HG02973 (cell line): ENCODE results near the gene PIK3AP1.
"Not testable (repeated sequence)": the region's sequence is repeated elsewhere in the genome, so short reads cannot be mapped to it uniquely, and the experiment has no call there.

ENCODE experiments used
- ATAC-seq: cut with Tn5 transposase; IDR thresholded peaks from one replicate; pipeline ENCODE4 v1.9.1; 2021; ENCODE audit warnings: moderate library complexity; ENCODE audit not compliant: unreplicated experiment

Gene PIK3AP1

DNA sequence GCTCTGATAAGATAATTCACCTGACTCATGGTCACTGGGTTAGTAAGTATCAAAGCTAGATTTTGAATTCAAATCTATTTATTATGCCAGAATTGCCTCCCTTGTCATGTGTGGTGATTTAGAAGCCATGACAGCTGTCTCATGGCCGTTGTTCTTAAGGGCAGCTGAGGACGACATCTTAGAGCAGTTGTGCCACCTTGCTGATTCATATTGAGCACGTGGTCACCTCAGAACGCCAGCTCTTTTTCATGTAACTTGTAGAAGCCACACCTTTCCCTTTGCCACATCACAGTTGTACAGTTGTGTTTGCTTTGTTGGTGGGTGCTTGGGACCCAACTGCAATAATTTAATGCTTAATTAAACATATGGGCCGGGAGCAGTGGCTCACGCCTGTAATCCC lies 4.3 kb upstream of the PIK3AP1 start:
- ATAC-seq, result no peak

GRCh38 chr10:96721207-96721572 lies 876 bp upstream of the PIK3AP1 start:
- no peak for ATAC-seq

DNA sequence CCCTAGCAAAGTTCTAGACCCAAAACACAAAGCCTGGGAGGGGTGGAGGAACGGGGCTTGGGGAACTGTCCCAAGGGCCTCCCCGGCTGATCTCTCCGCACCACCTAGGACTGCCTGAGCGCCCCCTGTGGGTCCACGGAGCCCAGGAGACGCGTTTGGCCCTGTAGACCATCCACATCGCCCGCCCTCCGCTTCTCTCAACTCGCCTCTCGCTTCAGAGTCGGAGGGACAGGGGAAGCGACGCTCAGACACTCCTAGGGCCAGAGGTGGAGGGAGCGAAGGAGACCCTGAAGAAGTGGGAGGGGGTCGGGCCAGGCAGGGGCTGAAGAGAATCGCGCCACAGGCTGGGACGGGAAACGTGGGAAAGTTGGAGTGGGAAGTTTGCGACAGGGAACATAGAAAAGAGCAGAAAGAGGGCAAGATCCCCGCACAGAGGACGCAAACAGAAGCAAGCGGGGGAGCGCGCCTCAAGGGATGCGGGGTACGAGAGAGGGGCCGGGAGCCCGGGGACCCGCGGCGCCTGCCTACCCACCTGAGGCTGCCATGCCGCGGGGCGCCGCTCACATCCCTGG lies 378 bp downstream of the PIK3AP1 start:
- ATAC-seq, result peak; percentile 53

- ATAC-seq, result no peak
Observed at GRCh38 chr10:96719200-96719599, 1.1 kb downstream of the PIK3AP1 start.

DNA sequence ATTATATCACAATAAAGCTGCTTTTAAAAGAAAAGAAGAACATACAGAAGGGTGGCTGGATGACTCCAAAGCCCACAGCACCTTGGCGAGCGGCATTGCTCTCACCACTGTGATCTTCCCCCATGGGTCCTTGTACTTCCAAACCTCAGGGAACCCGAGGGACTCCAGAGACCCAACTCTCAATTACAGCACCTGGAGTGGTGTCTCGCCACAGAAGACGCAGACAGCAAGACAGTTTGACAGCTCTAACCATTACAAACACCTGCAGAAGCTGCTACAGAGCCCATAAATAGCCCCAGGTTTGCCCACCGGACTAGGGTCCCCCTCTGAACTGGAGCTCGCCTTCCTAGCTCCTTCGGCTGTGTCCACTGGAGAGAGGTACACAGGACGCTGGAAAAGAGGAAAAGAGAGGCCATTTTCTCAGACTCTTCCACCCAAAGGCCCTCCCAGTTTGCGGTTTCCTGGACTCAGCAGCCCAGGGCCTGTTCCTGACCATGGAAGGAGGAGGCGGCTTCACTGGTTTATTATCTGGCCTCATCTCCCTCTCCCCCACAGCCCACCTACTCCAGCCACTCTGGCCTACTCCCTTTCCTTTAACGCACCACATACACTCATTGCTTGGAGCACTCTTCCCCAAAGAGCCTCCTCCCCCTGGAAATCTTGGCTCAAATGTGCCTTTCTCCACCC lies 1.9 kb downstream of the PIK3AP1 start:
- no peak for ATAC-seq

DNA sequence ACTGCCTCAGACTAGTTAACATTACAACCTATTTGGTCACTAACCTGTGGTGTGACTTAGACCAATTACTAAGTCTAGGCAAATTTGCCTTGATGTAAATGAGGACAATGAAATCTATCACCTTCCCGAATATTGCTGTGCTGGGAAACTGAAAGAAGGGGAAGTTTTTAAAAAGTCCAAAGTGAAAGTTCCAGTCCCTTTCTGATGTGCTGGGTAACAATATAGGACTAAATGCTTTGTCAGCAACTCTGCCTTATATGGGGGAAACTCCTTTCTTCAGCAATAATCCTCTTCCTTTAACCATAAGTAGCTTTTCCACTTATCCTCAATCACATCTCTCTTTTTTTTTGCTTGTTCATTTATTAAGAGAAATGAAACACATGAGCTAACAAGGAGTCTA lies 3.9 kb downstream of the PIK3AP1 start:
- ATAC-seq, result no peak

DNA sequence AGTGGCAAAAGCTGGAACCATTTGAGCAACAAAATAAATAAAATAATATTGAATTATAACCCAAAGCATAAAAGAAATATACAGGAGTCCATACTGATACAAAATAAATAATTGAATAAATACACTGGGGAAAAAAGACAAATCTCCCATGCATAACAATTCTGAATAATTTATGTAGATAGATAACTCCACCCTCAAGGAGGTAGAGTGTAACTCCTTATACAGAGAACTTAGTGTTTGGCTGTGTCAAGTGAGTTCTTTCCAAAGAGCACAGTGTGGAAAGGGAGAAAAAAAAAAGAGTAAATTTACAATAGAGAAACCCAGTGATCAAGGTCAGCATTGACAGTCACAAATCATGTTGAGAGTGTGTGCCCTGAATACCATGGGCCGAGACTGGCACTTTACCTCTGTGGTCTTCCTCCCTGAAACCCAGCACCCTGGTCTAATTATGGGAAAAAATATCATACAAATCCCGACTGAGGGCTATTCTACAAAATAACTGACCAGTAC lies 5.5 kb downstream of the PIK3AP1 start:
- ATAC-seq, result no peak

GRCh38 chr10:96714031-96714590 lies 6.2 kb downstream of the PIK3AP1 start:
- no peak for ATAC-seq

DNA sequence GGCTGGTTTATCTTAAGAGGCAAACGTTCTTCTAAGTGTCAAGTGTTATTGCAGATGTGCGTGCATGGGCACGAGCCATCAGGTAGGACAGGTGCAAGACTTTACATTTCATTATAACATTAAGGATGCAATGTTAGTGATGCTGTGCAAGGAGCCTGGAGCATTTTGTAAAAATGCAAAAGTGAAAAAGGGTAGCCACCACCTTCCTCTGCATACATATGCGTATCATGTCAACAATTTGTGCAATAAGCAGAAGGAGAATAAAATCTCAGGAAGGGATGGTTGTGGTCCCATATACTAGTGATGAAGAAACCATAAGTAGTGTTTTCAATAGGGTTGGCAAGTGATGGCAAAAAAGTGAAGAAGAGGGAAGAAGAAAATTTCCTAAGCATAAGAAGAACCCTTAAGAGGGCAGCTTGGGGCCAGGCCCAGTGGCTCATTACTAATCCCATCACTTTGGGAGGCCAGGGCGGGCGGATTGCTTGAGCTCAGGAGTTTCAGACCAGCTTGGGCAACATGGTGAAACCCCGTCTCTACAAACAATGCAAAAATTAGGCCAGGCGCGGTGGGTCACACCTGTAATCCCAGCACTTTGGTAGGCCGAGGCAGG lies 7.5 kb downstream of the PIK3AP1 start:
- ATAC-seq, result no peak

DNA sequence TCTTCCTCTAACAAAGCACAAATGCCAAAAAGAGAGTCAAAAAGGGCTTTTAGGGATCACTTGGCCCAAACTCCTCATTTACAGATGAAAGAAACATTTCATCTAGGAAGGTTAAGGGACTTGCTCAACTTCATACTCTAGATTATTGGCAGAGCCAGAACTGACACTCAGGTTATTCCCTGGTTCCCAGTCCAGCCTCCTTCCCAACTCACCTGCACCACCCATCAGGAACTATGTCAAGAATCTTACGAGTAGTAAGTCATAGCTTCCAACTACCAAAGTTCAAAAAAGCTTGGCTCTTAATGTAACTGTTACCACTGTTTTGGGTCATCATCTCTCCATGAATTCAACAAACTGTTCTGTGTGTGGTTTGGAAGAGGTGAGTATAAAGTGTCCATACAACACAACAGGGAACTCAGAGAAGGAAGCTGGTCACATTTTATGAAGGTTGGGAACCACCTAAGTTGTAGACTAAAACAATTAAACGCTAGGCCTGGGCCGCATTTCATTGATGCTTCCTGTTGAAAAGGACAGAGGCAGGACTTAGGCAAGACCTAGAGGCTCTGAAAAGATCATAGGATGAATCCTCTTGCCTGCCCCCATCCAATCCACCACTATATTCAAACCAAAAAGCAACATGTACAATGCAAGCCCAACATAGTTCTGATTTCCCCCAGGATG lies 9.1 kb downstream of the PIK3AP1 start:
- ATAC-seq, result no peak

GRCh38 chr10:96709525-96709924 lies 10.8 kb downstream of the PIK3AP1 start:
- no peak for ATAC-seq

GRCh38 chr10:96708996-96709395 lies 11.3 kb downstream of the PIK3AP1 start:
- ATAC-seq, result no peak

DNA sequence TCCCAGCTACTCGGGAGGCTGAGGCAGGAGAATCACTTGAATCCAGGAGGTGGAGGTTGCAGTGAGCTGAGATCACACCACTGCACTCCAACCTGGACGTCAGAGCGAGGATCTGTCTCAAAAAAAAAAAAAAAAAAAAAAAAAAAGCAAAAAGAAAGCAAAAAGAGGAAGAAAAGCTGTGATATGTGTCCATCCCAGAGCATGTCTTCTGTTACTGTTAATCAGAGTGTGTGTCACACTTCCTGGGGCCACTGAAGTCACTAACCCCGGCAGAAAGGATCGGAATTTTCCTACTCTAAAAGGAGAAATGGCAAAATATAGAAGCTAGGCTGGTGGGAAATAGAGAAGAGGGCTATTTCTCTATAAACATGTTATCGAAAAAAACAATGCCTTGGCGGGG lies 11.9 kb downstream of the PIK3AP1 start:
- ATAC-seq, result no peak

DNA sequence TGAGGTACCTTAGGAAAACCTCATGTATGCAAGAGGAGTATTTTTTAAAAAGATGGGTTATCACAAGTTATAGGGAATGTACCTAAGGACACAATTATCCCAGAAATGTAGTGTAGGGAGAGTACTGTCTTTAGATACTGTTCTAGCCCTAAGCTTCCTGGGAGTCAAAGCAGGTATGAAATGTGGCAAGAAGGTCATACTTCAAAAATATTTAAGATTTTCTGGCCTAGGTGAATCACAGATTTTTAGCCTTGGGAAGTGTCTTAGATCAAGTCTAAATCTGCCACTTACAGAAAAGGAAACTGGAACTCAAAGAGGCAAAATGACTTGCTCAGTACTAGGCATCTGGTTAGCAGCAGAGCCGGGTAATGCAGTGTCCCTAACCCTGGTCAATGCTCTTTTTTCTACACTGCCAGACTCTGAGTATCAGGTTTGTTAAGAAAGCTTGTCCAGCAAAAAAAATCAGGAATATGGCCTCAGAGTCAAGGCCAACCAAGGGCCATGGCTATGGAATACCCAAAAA lies 13.9 kb downstream of the PIK3AP1 start:
- ATAC-seq, result no peak

DNA sequence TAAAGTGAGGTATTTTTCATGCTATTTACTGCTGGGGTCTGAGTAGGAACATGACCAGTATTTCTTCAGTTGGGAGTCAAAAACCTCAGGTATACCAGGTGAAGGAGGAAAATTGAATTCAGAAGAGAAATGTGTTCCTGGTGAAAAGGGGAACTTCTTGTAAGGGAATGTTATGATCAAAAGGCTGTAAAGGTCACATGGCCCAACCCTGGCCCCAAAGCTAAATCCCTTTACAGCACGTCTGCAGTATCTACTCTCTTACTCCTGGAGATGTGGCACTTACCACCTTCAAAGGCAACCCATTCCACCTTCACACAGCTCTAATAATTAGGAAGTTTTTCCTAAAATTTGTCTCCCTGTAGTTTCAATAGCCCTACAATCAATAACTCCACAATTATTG lies 15.2 kb downstream of the PIK3AP1 start:
- no peak for ATAC-seq

- ATAC-seq, result no peak
Observed at GRCh38 chr10:96704563-96704962, 15.8 kb downstream of the PIK3AP1 start.

DNA sequence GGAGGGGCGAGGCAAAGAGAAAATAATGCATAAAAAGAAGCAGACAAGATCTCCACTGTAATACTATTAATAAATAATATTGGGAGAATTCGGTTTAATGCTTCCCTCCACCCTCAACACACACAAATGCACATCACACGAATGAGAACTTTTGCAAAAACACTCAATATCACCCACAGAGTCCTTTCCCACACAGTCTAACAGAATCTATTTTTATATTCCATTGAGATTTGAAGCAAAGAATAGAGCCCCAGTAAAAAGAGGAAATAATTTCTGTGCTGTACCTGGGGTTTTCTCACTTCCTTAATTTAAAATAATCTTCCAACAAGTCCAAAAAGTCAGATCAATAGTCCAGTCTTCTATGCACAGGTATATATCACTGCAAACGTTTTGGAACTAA lies 17.0 kb downstream of the PIK3AP1 start:
- no peak for ATAC-seq

DNA sequence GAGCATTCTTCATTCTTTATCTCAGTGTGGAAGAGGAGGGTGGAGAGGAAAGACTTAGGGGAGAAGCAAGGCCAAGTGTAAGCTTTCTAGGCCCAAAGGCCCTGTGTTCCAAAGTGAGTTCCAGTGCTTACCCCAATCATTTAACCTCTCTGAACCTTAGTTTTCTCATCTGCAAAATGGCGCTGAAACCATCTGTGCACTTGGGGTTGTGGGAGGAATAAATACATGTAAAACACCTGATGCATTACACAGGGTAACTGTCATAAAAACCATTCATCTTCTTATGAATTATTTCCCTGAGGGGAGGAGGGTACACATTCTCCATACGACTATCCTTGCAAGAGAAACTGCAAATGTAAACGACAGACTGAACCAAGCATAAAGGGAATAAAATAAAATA lies 19.0 kb downstream of the PIK3AP1 start:
- no peak for ATAC-seq

- ATAC-seq, result peak; percentile 60
Observed at GRCh38 chr10:96700374-96701099, 19.8 kb downstream of the PIK3AP1 start.

- no peak for ATAC-seq
Observed at GRCh38 chr10:96699613-96700012, 20.7 kb downstream of the PIK3AP1 start.

DNA sequence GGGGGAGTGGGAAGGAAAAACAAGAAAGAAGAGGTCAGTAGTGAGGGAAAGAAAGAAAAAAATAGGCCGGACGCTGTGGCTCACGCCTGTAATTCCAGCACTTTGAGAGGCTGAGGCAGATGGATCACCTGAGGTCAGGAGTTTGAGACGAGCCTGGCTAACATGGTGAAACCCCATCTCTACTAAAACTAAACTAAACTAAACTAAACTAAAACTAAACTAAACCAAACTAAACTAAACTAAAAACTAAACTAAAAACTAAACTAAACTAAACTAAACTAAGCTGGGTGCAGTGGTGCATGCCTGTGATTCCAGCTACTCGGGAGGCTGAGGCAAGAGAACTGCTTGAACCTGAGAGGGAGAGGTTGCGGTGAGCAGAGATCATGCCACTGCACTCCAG lies 22.0 kb downstream of the PIK3AP1 start:
- not testable (repeated sequence) for ATAC-seq
